Cardiac ventricle fibroblast (primary cell): ENCODE data around the gene ISOC1. TPM values are rescaled to one million over a fixed set of nuclear protein-coding genes. Genes with fewer than 3 reads are reported as not detected.

Experiments
- total RNA-seq: library from RNA; depleted of rRNA; stranded (reverse); fragments of >200 nt; gene quantifications from 2 replicates; pipeline ENCODE4 v1.2.3, GENCODE V29; 2015

ISOC1 gene
- 15.6 and 20.4 TPM in 2 replicates for total RNA-seq

GRCh38 chr5:129094087-129094923 lies at the start of gene ISOC1:
Gene ISOC1 (plus strand): TSS chr5:129094749. CDS start chr5:129094767, 18 bp downstream.

Other genes with a start within 250 kb of the ISOC1 start
- 1.6 TPM in 1 of 2 replicates, not detected in the other for gene SLC27A6, start 129.3 kb upstream of the ISOC1 start, total RNA-seq